ENCODE results near the gene NFASC.

- TF ChIP-seq, protein P1, sequence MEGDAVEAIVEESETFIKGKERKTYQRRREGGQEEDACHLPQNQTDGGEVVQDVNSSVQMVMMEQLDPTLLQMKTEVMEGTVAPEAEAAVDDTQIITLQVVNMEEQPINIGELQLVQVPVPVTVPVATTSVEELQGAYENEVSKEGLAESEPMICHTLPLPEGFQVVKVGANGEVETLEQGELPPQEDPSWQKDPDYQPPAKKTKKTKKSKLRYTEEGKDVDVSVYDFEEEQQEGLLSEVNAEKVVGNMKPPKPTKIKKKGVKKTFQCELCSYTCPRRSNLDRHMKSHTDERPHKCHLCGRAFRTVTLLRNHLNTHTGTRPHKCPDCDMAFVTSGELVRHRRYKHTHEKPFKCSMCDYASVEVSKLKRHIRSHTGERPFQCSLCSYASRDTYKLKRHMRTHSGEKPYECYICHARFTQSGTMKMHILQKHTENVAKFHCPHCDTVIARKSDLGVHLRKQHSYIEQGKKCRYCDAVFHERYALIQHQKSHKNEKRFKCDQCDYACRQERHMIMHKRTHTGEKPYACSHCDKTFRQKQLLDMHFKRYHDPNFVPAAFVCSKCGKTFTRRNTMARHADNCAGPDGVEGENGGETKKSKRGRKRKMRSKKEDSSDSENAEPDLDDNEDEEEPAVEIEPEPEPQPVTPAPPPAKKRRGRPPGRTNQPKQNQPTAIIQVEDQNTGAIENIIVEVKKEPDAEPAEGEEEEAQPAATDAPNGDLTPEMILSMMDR (IDR thresholded peaks at IDR 0.05), result no peak
- no peak for TF ChIP-seq POLR2A (IDR thresholded peaks at IDR 0.05)
Measured at GRCh38 chr1:204959836-204960235, 89.2 kb downstream of the NFASC start.
